ENCODE results near the gene ENO2. TPM values are rescaled to one million over a fixed set of nuclear protein-coding genes. Genes with fewer than 3 reads are reported as not detected.

The ENO2 gene
- total RNA-seq, 1 donor from 2014 or later: 33.7 TPM

DNA sequence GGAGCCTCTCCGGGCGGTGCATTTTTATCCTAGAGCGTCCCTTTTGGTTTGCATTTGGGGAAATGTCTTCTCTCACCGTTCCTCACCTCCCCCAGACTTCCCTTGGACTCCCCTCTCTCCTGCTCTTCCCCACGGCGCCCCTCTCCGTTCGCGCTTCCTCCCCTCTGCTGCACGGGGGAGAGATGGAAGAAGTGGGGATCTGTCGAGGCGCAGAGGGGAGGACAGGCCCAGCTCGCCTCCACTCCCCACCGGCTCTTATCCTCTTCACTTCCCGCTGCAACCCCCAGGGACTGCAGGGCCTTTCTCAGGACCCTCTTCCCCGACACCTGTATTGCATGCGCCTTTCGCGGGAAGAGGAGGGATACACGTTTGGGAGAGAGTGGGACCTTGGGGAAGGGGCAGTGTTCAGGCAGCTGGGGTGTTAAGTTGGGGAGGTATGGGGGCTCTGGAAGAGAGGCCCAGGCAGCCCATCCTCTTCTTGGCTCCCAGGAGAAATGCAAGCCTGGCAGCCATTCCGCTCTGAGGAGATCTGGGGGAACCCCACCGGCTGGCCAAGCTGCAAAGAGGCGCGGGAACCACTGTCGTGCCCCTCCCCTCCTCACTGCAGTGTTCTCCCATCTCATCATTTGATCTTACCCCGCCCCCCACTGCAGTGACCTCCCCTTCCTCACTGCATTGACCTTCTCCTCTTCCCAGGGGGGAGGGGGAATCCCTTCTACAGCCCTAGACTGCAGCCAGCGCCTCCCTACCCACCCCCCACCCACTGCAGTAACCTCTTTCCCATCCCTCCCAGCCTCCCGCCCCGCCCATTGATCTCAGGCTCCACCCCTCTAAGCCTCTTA lies 788 bp downstream of the ENO2 start:
- Histone ChIP-seq H3K36me3 (ENCODE audit: control insufficient read depth, insufficient read depth, low read length) (no peaks in the 10 kb centered on the region), H3K27me3 (ENCODE audit: control insufficient read depth, insufficient read depth, low read length) (no peaks in the 10 kb centered on the region), H3K4me3 (ENCODE audit: low read depth, low read length) (peak overlapping the region; percentile 75)
- TF ChIP-seq CTCF (IDR thresholded peaks at IDR 0.05; ENCODE audit: insufficient read depth, low read length, poor library complexity, severe bottlenecking): no peak
- DNase-seq (ENCODE audit: low read depth): no peak

GRCh38 chr12:6915789-6916285 lies 1.5 kb downstream of the ENO2 start:
- DNase-seq (ENCODE audit: low read depth): no peak
- Histone ChIP-seq H3K36me3 (ENCODE audit: control insufficient read depth, insufficient read depth, low read length) (no peaks in the 10 kb centered on the region), H3K4me3 (ENCODE audit: low read depth, low read length) (no peak overlapping the region), H3K27me3 (ENCODE audit: control insufficient read depth, insufficient read depth, low read length) (no peaks in the 10 kb centered on the region)
- TF ChIP-seq CTCF (IDR thresholded peaks at IDR 0.05; ENCODE audit: insufficient read depth, low read length, poor library complexity, severe bottlenecking): no peak

- DNase-seq (ENCODE audit: low read depth): no peak
- no peak for TF ChIP-seq CTCF (IDR thresholded peaks at IDR 0.05; ENCODE audit: insufficient read depth, low read length, poor library complexity, severe bottlenecking)
- Histone ChIP-seq H3K4me3 (ENCODE audit: low read depth, low read length) (no peak overlapping the region), H3K27me3 (ENCODE audit: control insufficient read depth, insufficient read depth, low read length) (no peaks in the 10 kb centered on the region), H3K36me3 (ENCODE audit: control insufficient read depth, insufficient read depth, low read length) (no peaks in the 10 kb centered on the region)
These were observed 2.2 kb downstream of the ENO2 start for GRCh38 chr12:6916426-6917200.

GRCh38 chr12:6917491-6918231 lies 3.3 kb downstream of the ENO2 start:
- no peak for TF ChIP-seq CTCF (IDR thresholded peaks at IDR 0.05; ENCODE audit: insufficient read depth, low read length, poor library complexity, severe bottlenecking)
- no peak for DNase-seq (ENCODE audit: low read depth)
- no peaks in the 10 kb centered on the region for H3K27me3 ChIP-seq (ENCODE audit: control insufficient read depth, insufficient read depth, low read length)
- no peak overlapping the region for H3K4me3 ChIP-seq (ENCODE audit: low read depth, low read length)
- H3K36me3 ChIP-seq (ENCODE audit: control insufficient read depth, insufficient read depth, low read length): no peaks in the 10 kb centered on the region

GRCh38 chr12:6919588-6919987 lies 5.2 kb downstream of the ENO2 start:
- H3K27me3 ChIP-seq (ENCODE audit: control insufficient read depth, insufficient read depth, low read length): no peaks in the 10 kb centered on the region
- no peak for DNase-seq (ENCODE audit: low read depth)
- no peak for TF ChIP-seq CTCF (IDR thresholded peaks at IDR 0.05; ENCODE audit: insufficient read depth, low read length, poor library complexity, severe bottlenecking)
- no peak overlapping the region for H3K4me3 ChIP-seq (ENCODE audit: low read depth, low read length)
- H3K36me3 ChIP-seq (ENCODE audit: control insufficient read depth, insufficient read depth, low read length): no peaks in the 10 kb centered on the region

Measured in kidney epithelial cell (primary cell).